Peyer's patch (tissue), 4 donors: ENCODE measurements around the gene PRKCZ.

ENCODE experiments used
- CTCF ChIP-seq, 6 experiments: fragments of 450-650 bp in 4 of 6; fragments of 200-600 bp in 2 of 6; sonication (generic) in 1 of 6; IDR thresholded peaks; one replicate each; pipeline ENCODE4 v1.5.1; 2017 to 2019; ENCODE audit warnings: antibody characterized with exemption in 6 of 6, mild to moderate bottlenecking in 3 of 6, moderate library complexity in 1 of 6
- POLR2A ChIP-seq, 2 donors: fragments of 450-650 bp; IDR thresholded peaks; one replicate each; pipeline ENCODE4 v1.5.1; 2017; ENCODE audit warnings: antibody characterized with exemption in 2 of 2, mild to moderate bottlenecking in 2 of 2, moderate library complexity in 2 of 2

- no peak for TF ChIP-seq CTCF (IDR thresholded peaks at IDR 0.05)
- no peak for TF ChIP-seq POLR2A (IDR thresholded peaks at IDR 0.05)
Measured at GRCh38 chr1:2190491-2190976, 140.3 kb downstream of the PRKCZ start.
